Left ventricle myocardium superior (tissue), 1 donor: ENCODE results near the gene SPSB1. TPM values are rescaled to one million over a fixed set of nuclear protein-coding genes. Genes with fewer than 3 reads are reported as not detected.

Source experiments
- ATAC-seq: fragments of 200-7000 bp; cut with Tn5 transposase; one replicate; pipeline ENCODE4 v1.9.1; 2020; ENCODE audit warnings: mild to moderate bottlenecking, moderate library complexity
- DNase-seq: peaks from one replicate; pipeline ENCODE4 v3.0.0-alpha.2; 2020
- intact Hi-C: fragments of 100-400 bp; cut with micrococcal nuclease; formaldehyde crosslinking; loops from one replicate; pipeline ENCODE4 v1.11.0; 2022
- total RNA-seq: library from RNA; stranded (reverse); fragmentation: NEBNext Ultra II Directional; extraction: Animal tissue kit (Norgen Biotek cat#: 25700); gene quantifications from one replicate; pipeline ENCODE4 v1.2.1, GENCODE V29; 2021
- donor health status: DM: no; HTN: yes; CAD: no; lungs with severe emphysema.

The SPSB1 gene
- total RNA-seq, 1 donor from 2014 or later = 13.1 TPM

GRCh38 chr1:9256332-9256731 lies 36.4 kb upstream of the SPSB1 start:
- intact Hi-C loops = no loop called here
- DNase-seq = no peak

DNA sequence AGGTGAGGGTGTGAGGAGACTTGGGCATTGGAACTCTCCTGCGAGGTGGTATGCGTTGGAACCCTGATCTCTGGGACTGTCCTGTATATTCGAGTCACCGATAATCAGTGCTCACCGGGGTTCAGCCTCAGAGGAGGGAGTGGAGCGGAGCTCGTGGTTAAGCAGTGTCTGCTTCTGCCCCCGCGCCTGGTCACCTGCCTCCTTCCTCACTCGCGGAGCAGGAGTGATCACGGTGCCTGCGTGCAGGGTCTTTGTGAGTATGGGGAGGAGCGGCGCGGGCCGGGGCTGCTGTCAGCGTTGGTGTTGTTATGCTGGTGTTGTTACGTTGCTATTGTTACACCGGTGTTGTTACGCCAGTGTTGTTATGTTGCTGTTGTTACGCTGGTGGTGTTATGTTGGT lies 34.8 kb upstream of the SPSB1 start:
- intact Hi-C loops = no loop called here
- DNase-seq (no peak), ATAC-seq (no peak)

More at GRCh38 chr1:9256332-9256731, 36.4 kb upstream of the SPSB1 start:
- no peak for ATAC-seq

DNA sequence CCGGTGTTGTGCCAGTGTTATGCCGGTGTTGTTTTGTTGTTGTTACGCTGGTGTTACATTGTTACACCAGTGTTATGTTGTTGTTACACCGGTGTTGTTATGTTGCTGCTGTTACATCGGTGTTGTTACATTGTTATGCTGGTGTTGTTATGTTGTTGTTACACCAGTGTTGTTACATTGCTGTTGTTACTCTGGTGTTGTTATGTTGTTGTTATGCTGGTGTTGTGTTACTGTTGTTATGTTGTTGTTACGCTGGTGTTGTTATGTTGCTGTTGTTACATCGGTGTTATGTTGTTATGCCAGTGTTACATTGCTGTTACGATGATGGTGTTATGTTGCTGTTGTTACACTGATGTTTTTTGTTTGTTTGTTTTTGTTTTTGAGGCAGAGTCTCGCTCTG lies 34.1 kb upstream of the SPSB1 start:
- DNase-seq (no peak), ATAC-seq (no peak)
- intact Hi-C loops = no loop called here

DNA sequence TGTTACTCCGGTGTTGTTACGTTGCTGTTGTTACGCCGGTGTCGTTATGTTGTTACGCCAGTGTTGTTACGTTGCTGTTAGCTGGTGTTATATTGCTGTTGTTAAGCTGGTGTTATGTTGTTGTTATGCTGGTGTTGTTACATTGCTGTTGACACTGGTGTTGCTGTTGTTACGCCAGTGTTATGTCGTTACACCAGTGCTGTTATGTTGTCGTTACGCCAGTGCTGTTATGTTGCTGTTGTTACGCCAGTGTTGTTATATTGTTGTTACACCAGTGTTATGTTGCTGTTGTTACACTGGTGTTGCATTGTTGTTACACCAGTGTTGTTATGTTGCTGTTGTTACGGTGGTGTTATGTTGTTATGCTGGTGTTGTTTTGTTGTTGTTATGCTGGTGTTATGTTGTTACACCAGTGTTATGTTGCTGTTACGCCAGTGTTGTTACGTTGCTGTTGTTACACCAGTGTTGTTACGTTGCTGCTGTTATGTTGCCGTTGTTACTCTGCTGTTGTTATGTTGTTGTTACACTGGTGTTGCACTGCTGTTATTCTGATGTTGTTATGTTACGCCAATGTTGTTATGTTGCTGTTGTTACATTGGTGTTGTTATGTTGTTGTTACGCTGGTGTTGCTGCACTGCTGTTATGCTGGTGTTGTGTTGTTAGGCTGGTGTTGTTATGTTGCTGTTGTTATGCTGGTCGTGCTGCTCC lies 32.5 kb upstream of the SPSB1 start:
- ATAC-seq (no peak), DNase-seq (no peak)
- intact Hi-C loops = no loop called here

- intact Hi-C loops = no loop called here
- ATAC-seq = no peak
- DNase-seq = no peak
Measured at GRCh38 chr1:9261496-9261895, 31.2 kb upstream of the SPSB1 start.

- intact Hi-C loops = no loop called here
- DNase-seq (no peak), ATAC-seq (no peak)
Measured at GRCh38 chr1:9262096-9262986, 30.4 kb upstream of the SPSB1 start.

DNA sequence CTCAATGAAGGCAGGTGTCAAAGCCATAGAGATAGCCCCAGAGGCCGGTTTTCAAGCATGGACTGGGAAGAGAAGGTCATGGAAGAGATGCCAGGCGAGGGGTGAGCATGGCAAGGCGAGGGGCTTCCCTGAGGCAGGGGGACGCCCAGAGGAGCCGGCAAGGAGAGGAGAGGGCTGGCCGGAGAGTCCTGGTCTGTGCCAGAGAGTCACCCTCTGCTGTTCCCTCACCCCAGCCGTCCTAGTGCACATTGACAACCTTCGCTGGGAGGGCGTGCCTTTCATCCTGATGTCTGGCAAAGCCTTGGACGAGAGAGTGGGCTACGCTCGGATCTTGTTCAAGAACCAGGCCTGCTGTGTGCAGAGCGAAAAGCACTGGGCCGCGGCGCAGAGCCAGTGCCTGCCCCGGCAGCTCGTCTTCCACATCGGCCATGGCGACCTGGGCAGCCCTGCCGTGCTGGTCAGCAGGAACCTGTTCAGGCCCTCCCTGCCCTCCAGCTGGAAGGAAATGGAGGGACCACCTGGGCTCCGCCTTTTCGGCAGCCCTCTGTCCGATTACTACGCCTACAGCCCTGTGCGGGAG lies 29.3 kb upstream of the SPSB1 start:
- DNase-seq = no peak
- intact Hi-C loops = no loop called here
- ATAC-seq = no peak

GRCh38 chr1:9263984-9264872 lies 28.5 kb upstream of the SPSB1 start:
- DNase-seq (no peak), ATAC-seq (no peak)
- intact Hi-C loops = no loop called here

DNA sequence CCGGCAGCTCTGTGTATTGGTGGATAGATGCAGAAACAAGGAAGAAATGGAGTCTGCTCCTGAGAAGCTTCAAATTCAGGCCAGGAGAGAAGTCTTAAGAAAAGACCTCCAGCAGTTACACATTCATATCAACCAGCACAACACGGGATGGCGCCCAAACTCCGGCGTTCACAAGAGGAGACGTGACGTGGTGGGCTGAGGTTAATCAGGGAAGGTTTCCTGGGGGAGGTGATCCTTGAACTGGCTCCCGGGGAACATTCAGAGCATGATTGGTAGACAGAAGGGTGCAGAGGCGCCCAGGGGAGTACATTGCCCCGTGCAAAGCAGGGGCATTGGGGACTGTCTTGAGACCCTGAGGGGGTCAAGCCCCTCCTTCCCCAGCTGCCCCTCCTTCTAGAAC lies 27.7 kb upstream of the SPSB1 start:
- ATAC-seq = no peak
- intact Hi-C loops = no loop called here
- DNase-seq = no peak

- DNase-seq = no peak
- intact Hi-C loops = no loop called here
- ATAC-seq = no peak
Measured at GRCh38 chr1:9265968-9266367, 26.7 kb upstream of the SPSB1 start.

GRCh38 chr1:9267352-9267686 lies 25.4 kb upstream of the SPSB1 start:
- no peak for ATAC-seq
- DNase-seq = no peak
- intact Hi-C loops = no loop called here

DNA sequence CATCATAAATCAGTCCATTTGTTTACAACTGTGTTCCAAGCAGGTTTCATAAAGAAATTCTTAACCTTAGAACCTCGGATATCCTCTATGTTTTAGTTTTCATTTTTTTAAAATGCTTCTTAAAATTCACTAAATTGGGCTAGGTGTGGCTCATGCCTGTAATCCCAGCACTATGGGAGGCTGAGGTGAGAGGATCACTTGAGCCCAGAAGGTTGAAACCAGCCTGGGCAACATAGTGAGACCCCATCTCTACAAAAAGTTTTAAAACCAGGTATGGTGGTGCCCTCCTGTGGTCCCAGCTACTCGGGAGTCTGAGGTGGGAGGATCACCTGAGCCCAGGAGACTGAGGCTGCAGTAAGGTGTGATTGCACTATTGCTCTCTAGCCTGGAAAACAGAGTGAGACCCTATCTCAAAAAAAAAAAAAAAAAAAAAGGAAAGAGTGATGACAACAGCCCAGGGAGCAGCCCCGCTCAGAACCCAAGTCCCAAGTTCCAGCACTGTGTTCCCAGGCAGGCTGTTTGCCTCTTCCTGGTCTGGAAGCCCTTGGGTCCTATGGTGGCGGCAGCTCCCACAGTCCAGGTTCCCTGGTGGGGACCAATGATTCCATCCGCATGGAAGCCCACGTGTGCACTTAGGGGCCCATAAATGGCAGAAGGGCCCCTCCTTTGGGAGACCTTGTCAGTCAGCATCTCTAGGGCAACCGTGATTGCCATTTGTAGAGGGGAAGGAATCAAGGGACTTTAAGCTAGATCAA lies 24.7 kb upstream of the SPSB1 start:
- intact Hi-C loops = no loop called here
- no peak for DNase-seq
- no peak for ATAC-seq

- ATAC-seq (peak; percentile 8), DNase-seq (no peak)
- intact Hi-C loops = no loop called here
Measured at GRCh38 chr1:9269078-9269501, 23.6 kb upstream of the SPSB1 start.

- intact Hi-C loops = no loop called here
- ATAC-seq (peak; percentile 69), DNase-seq (peak; percentile 60)
Measured at GRCh38 chr1:9269721-9270120, 23.0 kb upstream of the SPSB1 start.

GRCh38 chr1:9270290-9270883 lies 22.3 kb upstream of the SPSB1 start:
- ATAC-seq (peak; percentile 72), DNase-seq (peak; percentile 75)
- intact Hi-C loops = no loop called here

DNA sequence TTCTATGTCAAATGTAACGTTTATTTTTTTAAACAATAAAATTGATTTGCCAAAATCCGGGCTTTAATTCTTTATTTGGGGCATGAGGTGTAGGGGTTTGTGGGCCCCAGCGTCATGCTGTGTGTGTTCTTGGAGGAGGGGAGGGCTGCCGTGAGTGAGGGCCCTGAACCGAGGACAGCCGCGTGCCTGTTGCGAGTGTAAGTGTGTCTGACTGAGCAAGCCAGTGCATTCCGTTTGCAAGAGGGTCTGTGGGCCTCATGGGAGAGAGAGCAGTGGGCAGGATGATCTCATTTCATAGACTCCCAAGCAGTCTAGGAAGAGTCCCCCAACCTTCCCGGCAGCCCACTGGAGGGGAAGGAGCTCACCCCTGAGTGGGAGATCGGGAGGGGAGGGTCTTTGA lies 21.4 kb upstream of the SPSB1 start:
- ATAC-seq (no peak), DNase-seq (no peak)
- intact Hi-C loops = no loop called here

DNA sequence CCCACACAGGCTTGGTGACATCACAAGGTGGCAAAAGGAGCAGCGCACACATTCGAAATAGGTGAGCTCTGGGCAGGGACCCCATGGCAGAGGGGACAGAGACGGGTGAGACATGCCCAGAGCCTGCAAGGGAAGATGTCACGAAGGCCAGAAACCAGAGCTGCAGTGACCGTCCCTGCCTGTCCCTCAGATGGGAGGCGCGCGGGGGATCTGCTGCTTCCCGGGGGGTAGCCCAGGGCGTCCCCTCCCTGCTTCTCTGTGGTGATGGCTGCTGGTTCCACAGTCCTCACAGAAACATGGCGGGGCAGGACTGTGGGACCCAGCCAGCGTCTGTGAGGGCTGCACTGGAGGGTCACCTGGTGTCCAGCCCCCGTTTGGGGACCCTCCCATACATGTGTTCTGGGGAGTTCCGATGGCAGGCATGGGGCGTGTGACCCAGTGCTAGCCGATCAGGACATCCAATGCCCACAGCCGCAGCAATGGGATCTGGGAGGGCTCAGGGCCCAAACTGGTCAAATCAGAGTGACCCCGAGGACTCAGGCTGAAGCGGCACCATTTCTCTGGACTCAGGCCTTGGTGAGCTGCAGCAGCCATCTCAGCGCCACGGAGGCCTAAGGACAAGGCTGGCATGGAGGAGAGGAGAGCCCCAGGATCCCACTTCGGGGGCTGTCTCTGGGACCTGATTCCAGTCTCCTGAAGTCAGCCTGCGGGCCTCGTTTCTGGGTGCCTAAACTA lies 20.7 kb upstream of the SPSB1 start:
- ATAC-seq (no peak), DNase-seq (no peak)
- intact Hi-C loops = no loop called here

DNA sequence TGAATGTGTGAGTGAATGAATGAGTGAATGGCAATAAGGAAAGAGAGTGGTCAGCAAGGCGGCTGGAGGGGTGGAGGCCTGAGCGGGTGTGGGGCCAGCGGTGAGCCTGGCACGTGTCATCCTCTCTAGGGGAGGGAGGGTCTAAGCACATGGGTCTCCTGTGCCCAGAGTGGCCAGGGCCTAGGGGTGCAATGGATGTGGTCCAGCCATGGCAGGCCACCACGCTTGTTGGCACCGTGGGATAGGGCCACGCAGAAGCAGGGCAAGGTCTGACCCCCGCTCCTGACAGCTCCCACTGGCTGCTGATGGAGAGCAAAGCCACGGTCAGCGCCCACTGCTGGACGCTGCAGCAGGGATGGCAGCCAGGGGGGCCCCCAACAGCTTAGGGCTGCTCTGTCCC lies 19.5 kb upstream of the SPSB1 start:
- DNase-seq (no peak), ATAC-seq (no peak)
- intact Hi-C loops = no loop called here
